HL-60/S4 treated with phorbol 12-myristate 13-acetate at 8.2 ng/mL for 4 days and 3 days (cell line): ENCODE data around the gene ZBTB7C.

Source experiments
- in situ Hi-C: fragments of 300-500 bp; cut with MboI; formaldehyde crosslinking; loops from 2 replicates; pipeline ENCODE4 v1.15.0; 2022; ENCODE audit warnings: low sequenced_read_pairs

The ZBTB7C gene

DNA sequence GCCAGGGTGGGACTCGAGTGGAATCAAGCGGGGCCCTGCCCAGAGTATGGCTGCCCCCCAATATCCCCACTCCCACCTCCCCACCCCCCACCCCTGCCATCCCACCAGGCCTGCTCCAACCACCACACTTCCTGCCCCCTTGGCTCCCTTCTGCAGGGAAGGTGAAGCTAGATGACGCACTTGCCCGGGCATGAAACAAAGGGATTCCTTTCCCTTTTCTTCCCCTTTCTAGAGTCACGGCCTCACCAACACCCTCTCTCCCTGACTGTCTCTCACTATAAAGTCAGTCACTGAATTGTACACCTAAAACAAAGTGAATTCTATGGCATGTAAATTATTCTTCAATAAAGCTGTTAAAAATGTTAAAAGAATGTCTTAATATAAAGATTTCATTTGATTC, 16.0 kb downstream of the ZBTB7C start:
- in situ Hi-C loops: no loop called here

DNA sequence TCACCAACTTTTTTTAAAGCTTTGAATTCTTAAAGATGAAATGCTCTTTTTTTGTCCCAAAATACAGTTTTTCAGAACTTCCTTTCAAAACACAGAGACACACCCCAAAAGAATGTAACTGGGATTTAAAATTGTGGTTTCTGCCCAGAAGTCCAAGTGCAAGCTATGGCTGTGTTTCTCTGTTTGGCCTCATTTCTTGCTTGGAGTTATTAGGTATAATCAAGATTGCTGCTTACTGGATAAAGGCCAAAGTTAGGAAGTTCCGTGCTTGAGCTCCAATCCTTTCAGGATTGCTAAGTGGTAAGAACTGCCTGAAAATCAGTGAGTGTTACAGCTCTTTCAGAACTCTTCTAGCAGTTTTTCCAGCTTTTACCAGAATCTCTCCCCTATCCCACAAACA, 16.9 kb downstream of the ZBTB7C start:
- in situ Hi-C loops: no loop called here

DNA sequence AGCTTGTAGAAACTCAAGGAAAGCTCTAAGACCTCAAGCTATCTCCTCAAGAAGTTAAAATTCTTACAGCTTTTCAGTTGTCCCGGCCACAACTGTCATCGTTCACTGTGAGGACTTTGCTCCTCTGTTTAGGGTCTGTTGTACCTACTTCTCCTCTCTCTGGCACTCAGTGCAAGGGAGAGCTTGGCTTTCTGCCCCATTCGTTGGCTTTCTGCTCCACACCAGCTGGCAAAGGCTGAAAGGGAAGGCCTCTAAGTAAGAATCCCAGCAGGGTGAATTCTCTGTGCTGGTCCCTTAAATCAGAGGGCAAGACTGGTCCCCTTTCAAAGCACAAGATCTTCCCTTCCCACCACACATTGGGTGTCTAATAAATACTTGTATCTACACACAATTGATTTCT, 17.3 kb downstream of the ZBTB7C start:
- in situ Hi-C loops: no loop called here

DNA sequence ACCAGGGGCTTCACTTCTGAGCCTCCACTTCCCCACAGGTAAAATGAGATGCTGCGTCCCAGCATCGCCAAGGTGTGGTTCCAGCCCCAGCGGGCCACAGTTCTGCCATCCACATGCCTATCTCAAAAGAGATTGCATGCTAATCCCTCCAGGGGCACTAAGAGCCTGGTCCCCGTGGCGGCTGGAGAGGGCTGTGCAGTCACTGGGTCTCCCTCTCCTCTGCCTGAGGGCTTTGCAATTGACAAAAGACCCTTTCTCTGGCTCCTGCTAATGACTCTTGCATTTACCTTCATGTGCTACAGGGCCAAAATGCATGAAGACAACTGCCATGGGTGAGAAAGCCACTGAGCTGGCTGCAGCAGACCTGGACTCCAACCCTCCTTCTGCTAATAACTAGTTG, 18.5 kb downstream of the ZBTB7C start:
- in situ Hi-C loops: no loop called here

DNA sequence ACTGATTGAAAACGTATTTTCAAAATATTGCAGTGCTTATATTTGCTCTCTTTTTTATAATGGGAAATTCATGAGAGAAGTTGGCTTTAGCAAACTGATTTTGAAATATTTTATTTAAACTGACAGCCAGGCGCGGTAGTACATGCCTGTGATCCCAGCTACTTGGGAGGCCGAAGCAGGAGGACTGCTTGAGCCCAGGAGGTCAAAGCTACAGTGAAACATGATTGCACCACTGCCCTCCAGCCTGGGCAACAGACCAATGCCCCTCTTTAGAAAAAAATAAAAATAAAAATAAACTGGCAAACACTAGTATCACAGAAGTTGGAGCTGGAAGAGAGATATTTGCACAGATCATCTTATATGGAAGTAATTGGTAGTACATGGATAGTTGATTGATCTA, 20.7 kb downstream of the ZBTB7C start:
- in situ Hi-C loops: no loop called here

DNA sequence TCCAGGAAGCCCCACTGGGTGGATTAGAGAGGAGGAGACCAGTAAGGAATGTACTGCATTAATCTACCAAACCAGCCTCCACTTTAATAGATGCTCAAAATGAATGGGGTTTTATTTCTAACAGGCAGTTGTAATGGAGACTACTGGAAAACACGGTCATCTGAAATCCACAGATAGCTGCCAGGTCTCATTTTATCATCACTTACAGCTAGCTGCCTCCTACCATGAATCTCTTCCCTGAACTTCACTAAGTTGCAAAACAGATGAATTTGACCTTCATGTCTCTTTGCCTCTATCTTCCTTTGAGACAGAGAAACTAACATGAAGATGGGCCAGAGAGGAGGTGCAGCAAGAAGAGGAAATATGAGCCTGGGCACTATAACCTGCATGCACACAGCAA, 21.9 kb downstream of the ZBTB7C start:
- in situ Hi-C loops: no loop called here

DNA sequence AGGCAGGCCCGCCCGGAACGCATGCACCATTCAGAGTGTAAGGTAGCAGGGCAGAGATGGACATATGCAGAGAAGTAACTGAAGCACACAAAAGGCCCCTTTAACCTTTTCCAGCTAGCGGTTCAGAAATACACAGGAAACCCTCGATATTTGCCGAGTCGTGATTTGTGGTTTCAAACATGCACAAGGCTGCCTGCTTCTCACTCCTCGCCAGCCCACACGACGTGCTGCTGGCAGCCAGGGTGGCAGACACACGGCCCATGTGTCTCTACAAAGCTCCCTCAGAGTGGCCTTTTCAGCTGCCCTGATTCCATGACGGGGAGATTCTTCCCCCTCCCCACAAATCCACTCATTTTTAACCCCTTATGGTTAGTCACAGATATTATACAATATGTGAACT, 23.6 kb downstream of the ZBTB7C start:
- in situ Hi-C loops: no loop called here

DNA sequence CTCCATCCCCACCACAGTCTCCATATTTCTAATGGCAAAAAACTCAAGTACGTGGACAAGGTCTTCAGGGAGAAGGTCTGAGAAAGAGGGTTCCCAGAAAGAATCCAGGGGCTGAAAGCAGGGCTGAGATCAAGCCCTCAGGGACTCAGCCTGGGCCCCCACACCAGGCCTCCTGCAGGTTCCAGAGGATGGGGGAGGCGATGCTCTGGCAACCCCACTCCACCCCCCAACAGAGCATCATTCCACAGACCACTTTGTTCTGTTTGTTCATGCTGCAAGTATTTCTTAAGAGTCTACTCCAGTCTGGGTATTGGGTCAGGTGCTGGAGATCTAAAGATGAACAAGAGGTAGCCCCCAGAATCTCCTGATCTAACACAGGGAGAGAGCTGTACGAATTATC, 32.2 kb downstream of the ZBTB7C start:
- in situ Hi-C loops: no loop called here

DNA sequence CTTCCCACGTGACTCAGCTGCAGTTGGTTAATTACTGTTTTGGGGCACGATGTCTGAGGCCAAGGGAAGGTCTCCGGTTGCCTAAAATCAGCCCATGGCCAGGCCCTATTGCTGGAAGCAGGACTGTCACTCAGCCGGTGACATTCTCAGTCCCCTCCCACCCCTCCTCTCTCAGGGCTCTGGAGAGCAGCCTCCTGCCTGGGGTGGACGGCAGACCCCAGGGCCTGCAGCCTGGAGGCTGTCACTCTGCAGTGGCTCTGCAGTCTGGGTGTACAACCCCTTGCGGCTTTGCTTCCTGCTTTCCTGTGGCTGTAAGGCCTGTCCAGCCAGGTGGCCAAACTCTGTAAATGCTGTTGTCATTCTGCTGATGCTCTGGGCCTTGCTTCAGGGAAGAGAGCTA, 32.8 kb downstream of the ZBTB7C start:
- in situ Hi-C loops: no loop called here

DNA sequence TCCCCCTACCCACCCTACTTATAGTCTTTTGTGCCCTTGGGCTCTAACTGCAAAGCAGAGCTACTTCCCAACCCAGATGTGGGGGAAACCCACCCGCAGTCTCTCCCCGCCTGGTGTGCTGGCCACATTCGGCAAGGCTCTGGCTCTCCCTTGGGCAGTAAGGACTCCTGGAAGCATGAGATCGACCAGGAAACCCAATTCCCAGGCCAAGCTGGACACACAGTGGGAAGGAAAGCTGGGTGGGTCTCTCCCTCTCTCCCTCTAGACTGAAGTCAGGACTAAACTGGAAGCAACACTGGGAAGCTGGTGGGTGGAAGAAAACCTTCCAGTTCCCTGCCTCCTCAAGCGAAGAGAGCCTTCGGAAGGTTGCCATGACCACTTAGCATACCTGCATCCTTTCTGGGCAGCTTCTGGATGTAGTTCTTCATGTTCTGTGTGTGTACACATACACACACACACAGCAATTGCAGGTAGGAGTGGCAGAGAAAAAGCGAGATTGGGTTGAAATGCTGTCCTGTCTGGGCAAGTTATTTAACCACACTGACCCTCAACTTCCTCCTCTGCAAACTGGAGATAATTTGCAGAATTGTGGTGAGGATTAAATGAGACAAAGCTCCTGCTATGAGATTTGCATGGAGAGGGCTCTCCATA, 33.9 kb downstream of the ZBTB7C start:
- in situ Hi-C loops: no loop called here

DNA sequence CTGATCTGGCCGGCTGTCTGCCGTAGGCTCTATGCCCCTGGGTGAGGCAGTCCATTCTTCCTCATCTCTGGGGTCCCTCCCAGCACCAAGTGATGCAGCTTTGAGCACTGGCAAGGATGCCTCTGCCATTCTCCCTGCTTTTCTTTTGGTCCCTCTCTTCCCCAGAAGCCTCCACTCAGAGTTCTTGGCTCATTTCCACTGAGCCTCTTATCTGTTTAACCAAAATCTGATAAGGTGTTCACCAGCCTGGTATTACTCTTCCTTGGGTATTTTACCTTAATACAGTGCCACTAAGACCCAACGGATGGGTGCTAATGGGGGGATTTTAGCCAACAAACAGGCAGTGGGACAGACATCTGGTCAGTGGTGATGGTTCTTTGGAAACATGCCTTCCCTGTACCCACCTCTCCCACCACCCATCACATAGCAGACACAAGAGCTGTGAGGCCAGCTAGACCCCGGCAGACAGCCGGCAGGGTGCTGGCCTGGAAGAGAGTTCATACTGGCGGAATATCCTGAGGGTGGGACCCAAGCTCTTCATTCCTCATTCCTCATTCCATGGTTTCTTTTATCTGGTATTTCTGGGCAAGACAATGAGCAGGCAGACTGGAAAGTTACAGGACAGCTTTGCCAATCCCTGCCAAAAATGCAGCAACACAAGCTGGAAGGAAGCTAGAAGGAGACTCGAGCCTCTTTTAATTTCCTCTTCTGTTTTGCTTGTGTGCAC, 34.6 kb downstream of the ZBTB7C start:
- in situ Hi-C loops: no loop called here

DNA sequence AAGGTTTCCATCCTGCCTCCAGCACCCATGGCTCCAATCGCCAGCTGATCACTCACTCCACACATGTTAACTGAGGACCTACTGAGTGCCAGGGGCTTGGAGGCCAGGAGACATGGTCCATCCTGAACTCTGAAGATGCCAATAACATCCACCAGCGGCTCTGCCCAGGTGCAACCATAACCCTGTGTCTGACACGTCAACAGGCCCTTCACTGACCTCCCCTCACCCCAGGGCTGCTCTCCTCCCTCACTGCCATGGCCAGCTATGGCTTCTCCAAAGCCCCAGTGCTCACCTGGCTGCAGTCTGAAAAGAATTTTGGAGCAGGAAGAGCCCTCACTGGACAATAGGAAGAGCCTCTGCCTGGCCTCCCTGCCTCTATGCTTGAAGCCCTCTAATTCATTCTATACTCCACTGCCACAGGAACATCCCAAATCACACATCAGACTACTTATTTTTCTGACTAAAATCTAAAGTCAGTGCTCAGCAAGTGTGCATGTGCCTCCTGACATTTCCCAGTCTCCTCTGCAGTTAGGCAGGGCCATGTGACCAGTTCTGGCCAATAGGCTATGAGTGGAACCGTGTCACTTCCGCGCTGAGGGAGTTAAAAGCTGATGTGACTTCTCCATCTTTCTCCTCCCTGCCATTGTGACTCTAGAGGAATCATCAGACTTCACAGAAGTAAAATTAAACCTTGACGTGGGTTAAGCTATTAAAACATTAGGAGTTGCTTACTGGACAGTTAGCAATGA, 37.2 kb downstream of the ZBTB7C start:
- in situ Hi-C loops: no loop called here

DNA sequence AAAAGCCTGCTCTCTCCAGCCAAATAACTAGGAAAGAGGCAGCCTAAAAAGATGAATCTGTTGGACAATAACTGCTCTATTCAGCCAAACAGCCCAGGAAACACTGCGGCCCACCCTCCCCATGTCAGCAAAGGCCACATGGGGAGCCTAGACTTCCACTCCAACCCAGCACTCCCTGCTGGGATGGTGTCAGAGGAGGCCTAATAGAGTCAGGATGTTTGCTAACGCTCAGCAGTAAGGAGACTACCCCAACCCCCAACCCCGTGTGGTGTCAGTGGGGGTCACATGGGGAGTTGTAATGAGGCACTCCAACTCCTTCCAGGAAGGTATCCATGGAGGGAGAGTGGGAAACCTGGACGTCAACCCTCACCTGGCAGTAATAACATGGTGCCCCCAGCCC, 41.6 kb downstream of the ZBTB7C start:
- in situ Hi-C loops: no loop called here

DNA sequence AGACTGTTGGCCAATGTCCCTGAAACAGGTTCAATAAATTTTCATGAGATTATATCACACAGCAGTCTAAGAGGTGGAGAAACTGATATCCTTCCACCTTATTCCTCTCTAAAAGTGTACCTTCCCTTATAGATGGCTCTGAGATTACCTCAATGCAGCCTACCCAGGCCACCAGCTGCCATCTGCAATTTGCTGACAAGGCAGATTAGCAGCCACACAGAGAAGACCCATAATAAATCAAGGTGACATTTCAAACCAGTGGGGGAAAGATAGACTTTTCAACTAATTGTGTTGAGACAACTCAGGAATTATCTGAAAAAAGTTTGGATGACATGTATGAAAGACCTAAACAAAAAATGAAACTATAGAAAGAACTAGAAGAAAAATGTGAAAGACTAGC, 43.2 kb downstream of the ZBTB7C start:
- in situ Hi-C loops: no loop called here

DNA sequence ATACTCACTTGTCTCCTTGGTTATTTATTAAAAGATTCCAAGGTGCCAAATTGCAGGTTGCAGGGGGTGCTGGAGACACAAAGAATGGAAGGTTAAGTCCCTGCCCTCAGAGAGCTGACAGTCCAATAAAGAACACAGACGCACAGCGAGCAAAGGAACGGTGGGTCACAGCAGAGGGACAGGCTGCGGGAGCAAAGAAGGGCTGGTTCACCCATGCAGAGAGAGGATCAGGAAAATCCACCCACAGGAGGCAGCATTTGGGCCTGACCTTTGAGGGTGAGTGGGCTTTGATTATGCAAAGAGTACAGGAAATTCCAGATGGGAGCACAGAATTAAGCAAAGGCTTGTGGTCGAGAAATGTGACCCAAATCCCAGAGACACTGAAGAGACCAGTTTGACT, 45.0 kb downstream of the ZBTB7C start:
- in situ Hi-C loops: no loop called here

DNA sequence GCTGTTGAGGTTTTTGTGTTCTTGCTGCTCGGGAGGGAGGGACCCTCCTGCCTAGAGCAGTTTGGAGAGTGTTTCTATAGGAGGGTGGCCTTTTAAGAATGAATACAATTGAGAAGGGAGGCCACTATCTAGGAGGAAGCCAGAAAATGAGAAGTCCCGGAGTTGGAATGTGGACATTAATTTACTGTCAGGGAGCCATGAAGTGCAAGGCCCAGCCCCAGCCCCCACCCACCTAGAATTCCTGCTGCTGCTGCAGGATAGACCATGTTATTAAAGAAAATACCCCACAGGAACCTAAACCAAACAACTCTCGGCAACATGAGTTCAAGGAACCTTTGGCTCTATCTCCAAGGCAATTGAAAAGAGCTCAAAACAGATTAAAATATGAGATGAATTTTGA, 46.0 kb downstream of the ZBTB7C start:
- in situ Hi-C loops: no loop called here

DNA sequence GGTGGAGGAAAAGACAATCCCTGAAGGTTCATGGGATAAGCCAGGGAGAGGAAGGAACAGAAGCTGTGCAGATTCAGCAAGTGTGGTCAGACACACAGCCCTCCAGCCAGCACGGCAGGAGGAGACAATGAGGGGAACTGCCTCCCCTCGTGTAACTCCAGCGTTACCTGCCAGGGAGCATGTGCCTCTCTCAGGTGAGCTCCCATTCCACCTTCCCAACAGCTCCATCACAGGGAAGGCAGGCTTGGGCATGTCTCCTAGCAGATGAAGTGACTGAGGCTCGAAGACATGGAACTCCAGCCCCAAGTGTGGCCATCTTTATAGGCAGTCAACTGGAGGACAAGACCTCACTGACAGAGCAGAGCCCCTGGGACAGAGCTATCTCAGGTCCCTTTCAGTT, 47.4 kb downstream of the ZBTB7C start:
- in situ Hi-C loops: no loop called here

DNA sequence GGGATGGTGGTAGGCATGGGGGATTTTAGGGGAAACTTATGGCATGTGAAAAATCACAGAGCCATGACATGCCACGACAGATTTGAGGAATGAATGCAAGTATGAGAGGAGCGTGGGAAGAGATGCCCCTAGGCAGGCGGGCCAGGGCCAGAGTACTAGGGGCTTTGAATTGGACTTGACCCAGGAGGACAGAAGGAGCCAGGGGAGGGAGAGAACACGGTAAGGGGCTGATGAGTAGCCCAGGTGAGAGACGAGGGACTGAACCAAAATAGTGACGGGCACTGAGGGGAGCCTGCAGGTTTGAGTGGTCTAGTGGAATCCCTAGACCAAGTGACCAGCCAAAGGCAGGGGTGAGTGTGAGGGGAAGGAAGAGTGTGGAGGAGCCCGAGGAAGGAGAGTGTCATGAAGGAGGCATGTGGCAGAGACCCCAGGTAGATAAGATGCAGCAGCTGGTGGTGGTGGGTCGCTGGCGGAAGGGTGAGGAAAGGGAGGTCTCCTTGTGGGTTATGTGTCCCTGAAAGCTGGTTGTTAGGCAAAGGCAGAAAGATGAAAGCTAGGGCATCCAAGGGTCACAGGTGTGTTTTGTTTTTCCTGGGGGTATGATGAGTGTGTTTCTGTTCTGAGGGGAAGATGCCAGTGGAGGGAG, 48.7 kb downstream of the ZBTB7C start:
- in situ Hi-C loops: no loop called here

DNA sequence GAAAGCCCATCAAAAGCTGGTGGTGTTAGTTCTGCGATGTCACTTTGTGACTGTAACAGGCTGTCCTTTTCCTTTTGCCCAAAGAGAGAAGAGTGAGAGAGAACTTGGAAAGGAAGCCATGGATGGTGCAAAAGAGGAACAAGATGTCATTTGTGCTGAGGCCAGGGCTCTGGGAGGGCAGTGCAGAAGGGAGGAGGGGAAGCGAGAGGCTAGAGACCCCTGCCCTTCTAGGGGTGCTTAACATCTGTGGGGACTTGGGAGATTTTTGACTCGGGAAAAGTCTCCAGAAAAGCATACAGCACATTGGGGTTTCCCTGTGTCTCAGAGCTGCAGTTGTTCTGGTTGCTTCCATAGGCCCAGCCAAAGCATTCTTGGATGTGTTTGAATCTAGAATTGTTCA, 49.6 kb downstream of the ZBTB7C start:
- in situ Hi-C loops: no loop called here

DNA sequence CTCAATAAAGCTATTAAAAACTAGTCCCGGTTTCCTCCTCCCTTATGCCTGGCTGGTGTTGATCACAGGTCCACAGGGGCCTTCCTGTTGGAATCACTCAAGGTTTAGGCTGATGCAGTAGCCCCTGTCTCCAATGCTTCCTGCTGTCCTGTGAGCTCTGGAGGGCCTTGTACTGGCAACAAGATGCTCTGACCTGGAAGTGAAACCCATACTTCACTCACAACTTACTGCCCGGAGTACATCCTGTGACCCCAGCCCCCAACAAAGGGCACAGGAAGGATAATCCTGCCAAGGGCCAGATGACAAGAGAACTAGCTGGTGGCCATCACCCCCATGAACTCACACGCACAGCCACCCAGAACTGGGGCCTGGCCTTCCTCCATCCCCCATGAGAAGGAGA, 50.3 kb downstream of the ZBTB7C start:
- in situ Hi-C loops: no loop called here

DNA sequence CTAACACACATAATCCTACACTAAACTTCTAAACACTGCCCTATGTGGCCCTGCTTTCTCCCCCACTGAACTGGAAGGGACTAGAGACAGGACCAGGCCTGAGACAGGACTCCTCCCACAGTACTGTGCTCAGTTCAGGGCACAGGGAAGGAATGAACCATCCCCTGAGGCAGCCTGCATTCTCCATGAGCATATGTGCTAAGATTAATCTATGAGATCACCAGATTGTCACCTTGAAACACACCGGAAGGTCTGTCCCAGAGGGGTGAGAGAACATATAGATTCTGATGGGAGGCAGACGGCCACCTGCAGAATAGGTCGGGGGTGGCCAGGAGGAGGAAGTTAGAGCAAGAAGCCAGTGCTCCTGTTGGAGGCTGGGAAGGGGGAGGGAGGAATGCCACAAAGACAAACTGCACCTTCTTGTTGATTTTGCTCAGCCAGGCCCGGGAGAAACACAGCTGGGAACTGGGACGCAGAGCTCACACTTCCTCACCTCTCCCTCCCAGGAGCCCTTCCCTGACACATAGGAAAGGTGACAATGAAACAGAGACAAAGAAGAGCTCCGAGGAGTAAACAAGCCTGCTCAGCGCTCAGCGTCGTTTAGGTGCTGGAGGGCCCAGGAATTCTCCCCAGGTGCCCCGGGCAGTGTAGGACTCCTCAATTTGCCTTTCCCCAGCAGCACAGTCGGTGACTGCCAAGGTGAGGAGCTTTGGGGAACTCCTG, 52.1 kb downstream of the ZBTB7C start:
- in situ Hi-C loops: no loop called here
